ENCODE results near the gene TXNDC2. TPM values are rescaled to one million over a fixed set of nuclear protein-coding genes. Genes with fewer than 3 reads are reported as not detected.

TXNDC2 gene
- total and polyA plus RNA-seq, 9 of the 15 experiments (the other 6 are each of a cell fraction or from before 2014, with no cell fraction given) = 1.2 to 4.9 (median 2.3) TPM

GRCh38 chr18:9876212-9876866, 9.4 kb upstream of the TXNDC2 start:
- H3K36me3 ChIP-seq (ENCODE audit: control insufficient read depth, insufficient read depth, low read length) = no peaks in the 10 kb centered on the region
- intact Hi-C loops (cut with micrococcal nuclease) = loop anchor here (2.0 to 10.0 kb wide), 2 partner anchors 52 to 192 kb away; no protein-coding TSS in a partner anchor
- BruUV-seq (replicated peaks) = no TSS peak
- H3K27ac ChIP-seq (ENCODE audit: extremely low read depth, low read depth, low read length) = peak overlapping the region; percentile 97
- no peak for FAIRE-seq
- in situ Hi-C loops (cut with MboI) = no loop called here
- ChIA-PET POLR2A (interaction anchor here (0.7 to 2.5 kb wide), 27 partner anchors 10 to 606 kb away, joined by 3 to 32 read pairs (median 4); partner anchors contain the start of genes RAB31, TXNDC2 and VAPA), CTCF (ENCODE audit: low intra/inter-chr PET ratio) (no interaction called here)
- peak overlapping the region; percentile 47 for H2AFZ ChIP-seq (ENCODE audit: low read depth, low read length)
- ATAC-seq = no peak
- no peaks in the 10 kb centered on the region for H3K9me3 ChIP-seq (replicated peaks; ENCODE audit: control insufficient read depth, insufficient read depth, low read depth, low read length)
- H3K4me2 ChIP-seq (ENCODE audit: insufficient read depth, low read length) = peak overlapping the region; percentile 73
- H3K79me2 ChIP-seq (ENCODE audit: control insufficient read depth, insufficient read depth, low read length) = peaks cover 11% of the 10 kb centered on the region; the same call in 2 of the 3 replicates
- H3K4me1 ChIP-seq (replicated peaks in 1 of 2; ENCODE audit: control insufficient read depth in 2 of 2, insufficient read depth in 2 of 2, low read length in 2 of 2) = peaks cover 24 to 64% of the 10 kb centered on the region in 2 experiments
- peak overlapping the region; percentile 6; the same call in 1 of the 2 replicates for H3K4me3 ChIP-seq
- H3K9ac ChIP-seq (ENCODE audit: insufficient read depth in 1 of 2, low read depth in 2 of 2, low read length in 2 of 2) = peak overlapping the region; percentile 3 to 87; a peak in 3 of 4 replicates
- no peak for DNase-seq (ENCODE audit: extremely low read depth in 1 of 4, low spot score in 3 of 4)
- no peaks in the 10 kb centered on the region for H4K20me1 ChIP-seq (replicated peaks; ENCODE audit: control insufficient read depth, insufficient read depth, low read length)
- 5% methylated on average over 2 of the region's 2 CpGs for WGBS (ENCODE audit: insufficient coverage, low coverage, missing lambda C conversion rate)
- no peaks in the 10 kb centered on the region for H3K27me3 ChIP-seq (ENCODE audit: control insufficient read depth in 2 of 2, insufficient read depth in 2 of 2, low read length in 2 of 2)
- no peaks in the 10 kb centered on the region for H3K9me1 ChIP-seq (ENCODE audit: control insufficient read depth, insufficient read depth, low read length)
- TF ChIP-seq ZNF780A (CRISPR knock-in tag; IDR thresholded peaks at IDR 0.05) (no peak), ZNF274 (IDR thresholded peaks at IDR 0.05; ENCODE audit: borderline replicate concordance, low read depth, low read length) (no peak), ZNF696 (CRISPR knock-in tag; conservative IDR thresholded peaks at IDR 0.05) (0 out of 2 replicates have a peak, but pooled peaks have one; percentile 35), KDM5B (IDR thresholded peaks at IDR 0.05; ENCODE audit: insufficient replicate concordance, low read depth, low read length) (peak; percentile 39), ZNF644 (tag; IDR thresholded peaks at IDR 0.05; ENCODE audit: low read depth) (peak; percentile 72; the same call in 1 of the 2 replicates), MECOM (CRISPR knock-in tag; IDR thresholded peaks at IDR 0.05) (no peak), CBFB (CRISPR knock-in tag; IDR thresholded peaks at IDR 0.05) (no peak), L3MBTL2 (IDR thresholded peaks at IDR 0.05) (no peak), SIN3A (IDR thresholded peaks at IDR 0.05; ENCODE audit: borderline replicate concordance in 2 of 2, control insufficient read depth in 1 of 2, low read depth in 2 of 2, low read length in 2 of 2) (peak in 1 of 2 experiments; percentile 47; a peak in 1 of 4 replicates), THRA (IDR thresholded peaks at IDR 0.05) (no peak), TRIM24 (IDR thresholded peaks at IDR 0.05) (no peak), ZNF57 (CRISPR knock-in tag; IDR thresholded peaks at IDR 0.05) (0 out of 2 replicates have a peak, but pooled peaks have one; percentile 50), U2AF1 (optimal IDR thresholded peaks at IDR 0.05; ENCODE audit: low read depth, low read length) (no peak), ZNF354B (CRISPR knock-in tag; IDR thresholded peaks at IDR 0.05) (no peak), ZNF146 (CRISPR knock-in tag; IDR thresholded peaks at IDR 0.05; ENCODE audit: unreplicated experiment) (no peak), FOXJ2 (tag; IDR thresholded peaks at IDR 0.05) (no peak)
- TF ChIP-seq, protein P1, sequence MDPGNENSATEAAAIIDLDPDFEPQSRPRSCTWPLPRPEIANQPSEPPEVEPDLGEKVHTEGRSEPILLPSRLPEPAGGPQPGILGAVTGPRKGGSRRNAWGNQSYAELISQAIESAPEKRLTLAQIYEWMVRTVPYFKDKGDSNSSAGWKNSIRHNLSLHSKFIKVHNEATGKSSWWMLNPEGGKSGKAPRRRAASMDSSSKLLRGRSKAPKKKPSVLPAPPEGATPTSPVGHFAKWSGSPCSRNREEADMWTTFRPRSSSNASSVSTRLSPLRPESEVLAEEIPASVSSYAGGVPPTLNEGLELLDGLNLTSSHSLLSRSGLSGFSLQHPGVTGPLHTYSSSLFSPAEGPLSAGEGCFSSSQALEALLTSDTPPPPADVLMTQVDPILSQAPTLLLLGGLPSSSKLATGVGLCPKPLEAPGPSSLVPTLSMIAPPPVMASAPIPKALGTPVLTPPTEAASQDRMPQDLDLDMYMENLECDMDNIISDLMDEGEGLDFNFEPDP (CRISPR knock-in tag; IDR thresholded peaks at IDR 0.05) = peak; percentile 65; the same call in 1 of the 2 replicates
- TF ChIP-seq, protein P2, sequence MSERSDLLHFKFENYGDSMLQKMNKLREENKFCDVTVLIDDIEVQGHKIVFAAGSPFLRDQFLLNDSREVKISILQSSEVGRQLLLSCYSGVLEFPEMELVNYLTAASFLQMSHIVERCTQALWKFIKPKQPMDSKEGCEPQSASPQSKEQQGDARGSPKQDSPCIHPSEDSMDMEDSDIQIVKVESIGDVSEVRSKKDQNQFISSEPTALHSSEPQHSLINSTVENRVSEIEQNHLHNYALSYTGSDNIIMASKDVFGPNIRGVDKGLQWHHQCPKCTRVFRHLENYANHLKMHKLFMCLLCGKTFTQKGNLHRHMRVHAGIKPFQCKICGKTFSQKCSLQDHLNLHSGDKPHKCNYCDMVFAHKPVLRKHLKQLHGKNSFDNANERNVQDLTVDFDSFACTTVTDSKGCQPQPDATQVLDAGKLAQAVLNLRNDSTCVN (CRISPR knock-in tag; IDR thresholded peaks at IDR 0.05) = 0 out of 2 replicates have a peak, but pooled peaks have one; percentile 11

All from K562 (cell line).